Right lobe of liver (tissue), 4 donors: ENCODE data around the gene ZSCAN12.
A peak's percentile ranks its signal among the peaks of the same experiment; 100 is the strongest.

Experiments
- CTCF ChIP-seq, 4 donors: fragments of 200-600 bp in 3 of 4; fragments of 450-650 bp in 1 of 4; IDR thresholded peaks; one replicate each; pipeline versions ENCODE4 v1.5.1 to v1.8.0; 2016 to 2022; ENCODE audit warnings: antibody characterized with exemption in 4 of 4, mild to moderate bottlenecking in 2 of 4
- POLR2A ChIP-seq: fragments of 450-650 bp; IDR thresholded peaks from one replicate; pipeline ENCODE4 v1.6.1; 2017; ENCODE audit warnings: antibody characterized with exemption, mild to moderate bottlenecking
- donor health status: DM: no; HTN: no; CAD: no.
- donor health status: DM: no; HTN: no; CAD: no.
- donor health status: DM: no; HTN: yes; CAD: no.

- peak; percentile 53 to 63 (median 56) for TF ChIP-seq CTCF (IDR thresholded peaks at IDR 0.05)
- TF ChIP-seq POLR2A: peak; percentile 54
Observed at GRCh38 chr6:28383235-28384142, 16.1 kb downstream of the ZSCAN12 start.
